Fibroblast of lung (primary cell): ENCODE results near the gene PRDM16. TPM values are rescaled to one million over a fixed set of nuclear protein-coding genes. Genes with fewer than 3 reads are reported as not detected.

Source experiments
- DNase-seq, 2 donors: peaks; one replicate each; pipeline versions ENCODE4 v3.0.0 to v3.0.0-alpha.2; 2010; ENCODE audit warnings: low read depth in 2 of 2
- H2AFZ ChIP-seq: 2 replicates; pipeline ENCODE4 v1.5.1; 2012; ENCODE audit warnings: low read length, control low read depth, inconsistent platforms
- H3K27ac ChIP-seq: 2 replicates; pipeline ENCODE4 v1.5.1; 2011; ENCODE audit warnings: low read length, control low read depth; ENCODE audit not compliant: insufficient read depth
- H3K27me3 ChIP-seq: 2 replicates; pipeline ENCODE4 v1.5.1; 2011; ENCODE audit warnings: mild to moderate bottlenecking, low read length; ENCODE audit not compliant: control insufficient read depth, insufficient read depth
- H3K36me3 ChIP-seq: 2 replicates; pipeline ENCODE4 v1.5.1; 2011; ENCODE audit warnings: low read length; ENCODE audit not compliant: control insufficient read depth, insufficient read depth
- H3K4me1 ChIP-seq: 2 replicates; pipeline ENCODE4 v1.5.1; 2011; ENCODE audit warnings: low read length; ENCODE audit not compliant: control insufficient read depth, insufficient read depth; ENCODE audit errors: extremely low read depth
- H3K4me2 ChIP-seq: 2 replicates; pipeline ENCODE4 v1.5.1; 2011; ENCODE audit warnings: low read length, control low read depth; ENCODE audit not compliant: insufficient read depth; ENCODE audit errors: extremely low read depth
- H3K4me3 ChIP-seq, 4 experiments: fragments of 200-600 bp in 1 of 4; sonication (generic) in 1 of 4; replicated peaks in 1 of 4; 2 replicates each; pipeline ENCODE4 v1.5.1; 2011 to 2016; ENCODE audit warnings: low read length in 4 of 4, low read depth in 3 of 4, mild to moderate bottlenecking in 3 of 4, control low read depth in 2 of 4, inconsistent platforms in 1 of 4, mixed read lengths in 1 of 4; ENCODE audit not compliant: insufficient read depth in 1 of 4; ENCODE audit errors: control extremely low read depth in 1 of 4
- H3K79me2 ChIP-seq: 2 replicates; pipeline ENCODE4 v1.5.1; 2012; ENCODE audit warnings: mild to moderate bottlenecking, low read length, inconsistent platforms; ENCODE audit not compliant: control insufficient read depth, insufficient read depth
- H3K9ac ChIP-seq: 2 replicates; pipeline ENCODE4 v1.5.1; 2011; ENCODE audit warnings: mild to moderate bottlenecking, low read length, control low read depth; ENCODE audit not compliant: insufficient read depth
- H3K9me3 ChIP-seq: 2 replicates; pipeline ENCODE4 v1.5.1; 2012; ENCODE audit warnings: low read depth, low read length; ENCODE audit not compliant: control insufficient read depth, insufficient read depth
- H4K20me1 ChIP-seq: 2 replicates; pipeline ENCODE4 v1.5.1; 2011; ENCODE audit warnings: low read length; ENCODE audit not compliant: control insufficient read depth, insufficient read depth; ENCODE audit errors: extremely low read depth
- EZH2 ChIP-seq: IDR thresholded peaks from 2 replicates; pipeline ENCODE4 v1.5.1; 2012; ENCODE audit warnings: low read length, control low read depth, mild to moderate bottlenecking; ENCODE audit errors: missing control alignments
- polyA plus RNA-seq, 2 donors: library from polyadenylated mRNA; depleted of rRNA in 1 of 2; stranded (reverse) in 1 of 2; unstranded in 1 of 2; fragments of >200 nt; gene quantifications; 2 replicates each; pipeline ENCODE4 v1.2.1, GENCODE V29; 2011 to 2012; ENCODE audit warnings: missing spikeins in 1 of 2
- total RNA-seq: library from RNA; depleted of rRNA; stranded (reverse); fragments of >200 nt; gene quantifications from 2 replicates; pipeline ENCODE4 v1.2.1, GENCODE V29; 2014
- TF ChIP-seq, protein P1 (sequence below), 2 donors: IDR thresholded peaks in 1 of 2; conservative IDR thresholded peaks in 1 of 2; 1 replicate in 1 of 2; 2 replicates in 1 of 2; pipeline ENCODE4 v1.5.1; 2011 to 2012; ENCODE audit warnings: low read length in 2 of 2, control low read depth in 1 of 2, inconsistent platforms in 1 of 2, low read depth in 1 of 2, mild to moderate bottlenecking in 1 of 2

PRDM16 gene
- total and polyA plus RNA-seq, 2 donors (not counting 1 experiment from before 2014, with no cell fraction given), result 0.30 to 1.8 TPM

DNA sequence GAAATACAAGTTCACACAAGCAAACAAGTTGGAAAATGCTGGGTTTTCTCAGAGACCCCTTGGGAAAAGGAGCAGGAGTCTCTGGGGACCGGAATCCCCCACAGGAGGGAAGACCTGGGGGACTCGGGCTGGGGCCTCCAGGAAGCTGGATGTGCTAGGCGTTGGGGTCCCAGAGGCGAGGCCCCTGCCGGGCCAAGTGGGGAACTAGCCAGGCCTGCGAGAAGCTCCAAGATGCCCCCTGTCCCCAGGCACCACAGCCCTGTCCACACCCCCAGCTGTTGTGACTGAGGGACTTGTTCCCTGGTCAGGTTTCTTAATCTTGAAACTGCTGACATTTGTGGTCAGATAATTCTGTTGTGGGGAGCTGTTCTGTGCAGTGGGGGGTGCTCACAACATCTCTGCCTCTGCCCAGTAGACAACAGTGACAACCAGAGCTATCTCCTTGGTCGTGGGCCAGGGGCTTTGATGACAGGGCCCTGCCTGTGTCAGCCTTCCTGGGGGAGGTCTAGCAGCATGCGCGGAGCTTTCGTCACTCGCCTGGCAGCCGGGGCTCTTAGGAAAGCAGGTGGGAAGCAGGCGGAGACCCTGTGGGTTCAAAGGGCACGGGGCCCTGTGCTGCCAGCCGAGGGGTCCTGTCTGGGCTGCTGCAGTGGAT lies 259.1 kb downstream of the PRDM16 start:
- no peaks in the 10 kb centered on the region for H4K20me1 ChIP-seq
- H3K4me3 ChIP-seq, result no peak overlapping the region
- H3K27me3 ChIP-seq, result peaks cover 2% of the 10 kb centered on the region
- no peaks in the 10 kb centered on the region for H3K79me2 ChIP-seq
- no peak for DNase-seq
- TF ChIP-seq EZH2, result no peak
- TF ChIP-seq, protein P1, sequence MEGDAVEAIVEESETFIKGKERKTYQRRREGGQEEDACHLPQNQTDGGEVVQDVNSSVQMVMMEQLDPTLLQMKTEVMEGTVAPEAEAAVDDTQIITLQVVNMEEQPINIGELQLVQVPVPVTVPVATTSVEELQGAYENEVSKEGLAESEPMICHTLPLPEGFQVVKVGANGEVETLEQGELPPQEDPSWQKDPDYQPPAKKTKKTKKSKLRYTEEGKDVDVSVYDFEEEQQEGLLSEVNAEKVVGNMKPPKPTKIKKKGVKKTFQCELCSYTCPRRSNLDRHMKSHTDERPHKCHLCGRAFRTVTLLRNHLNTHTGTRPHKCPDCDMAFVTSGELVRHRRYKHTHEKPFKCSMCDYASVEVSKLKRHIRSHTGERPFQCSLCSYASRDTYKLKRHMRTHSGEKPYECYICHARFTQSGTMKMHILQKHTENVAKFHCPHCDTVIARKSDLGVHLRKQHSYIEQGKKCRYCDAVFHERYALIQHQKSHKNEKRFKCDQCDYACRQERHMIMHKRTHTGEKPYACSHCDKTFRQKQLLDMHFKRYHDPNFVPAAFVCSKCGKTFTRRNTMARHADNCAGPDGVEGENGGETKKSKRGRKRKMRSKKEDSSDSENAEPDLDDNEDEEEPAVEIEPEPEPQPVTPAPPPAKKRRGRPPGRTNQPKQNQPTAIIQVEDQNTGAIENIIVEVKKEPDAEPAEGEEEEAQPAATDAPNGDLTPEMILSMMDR (conservative IDR thresholded peaks at IDR 0.05 in 1 of 2, IDR thresholded peaks at IDR 0.05 in 1 of 2; ENCODE audit: low read depth in 1 of 2, low read length in 2 of 2), result no peak
- no peak overlapping the region for H3K27ac ChIP-seq
- no peaks in the 10 kb centered on the region for H3K4me1 ChIP-seq
- H2AFZ ChIP-seq, result no peak overlapping the region
- no peaks in the 10 kb centered on the region for H3K9me3 ChIP-seq
- no peak overlapping the region for H3K4me2 ChIP-seq
- no peaks in the 10 kb centered on the region for H3K36me3 ChIP-seq
- no peak overlapping the region for H3K9ac ChIP-seq

DNA sequence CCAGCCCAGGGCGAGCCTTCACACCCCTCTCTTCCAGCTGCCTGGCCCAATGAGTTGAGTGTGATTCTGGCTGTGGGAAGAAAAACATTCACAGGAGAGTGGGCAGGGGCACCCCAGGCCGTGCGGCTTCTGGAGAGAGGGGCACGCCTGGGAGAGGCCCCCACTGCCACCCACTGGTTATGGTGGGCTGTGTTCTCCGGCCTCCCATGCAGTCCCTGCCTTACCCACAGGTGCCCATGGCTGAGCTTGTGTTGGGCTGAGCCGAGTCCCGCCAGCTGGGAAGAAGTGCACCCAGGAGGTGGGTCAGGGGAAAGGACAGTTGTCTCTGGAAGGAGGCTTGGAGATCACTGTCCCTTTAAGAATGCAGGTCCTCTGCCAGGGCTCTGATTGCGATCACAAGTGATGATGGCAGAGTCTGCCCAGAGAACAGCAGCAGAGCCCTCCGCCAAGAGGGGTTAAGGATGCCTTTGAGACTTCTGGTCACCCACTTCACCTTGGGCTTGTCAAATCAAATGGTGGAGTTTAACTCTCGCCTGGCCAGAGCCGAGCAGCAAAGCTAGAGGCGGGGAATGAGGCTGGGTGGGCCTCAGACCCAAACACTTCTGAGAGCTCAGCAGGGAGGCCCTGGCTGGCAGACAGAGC lies 260.8 kb downstream of the PRDM16 start:
- Histone ChIP-seq H3K4me3 (no peak overlapping the region), H3K27me3 (no peaks in the 10 kb centered on the region), H2AFZ (no peak overlapping the region), H3K9ac (no peak overlapping the region), H3K4me1 (no peaks in the 10 kb centered on the region), H3K79me2 (no peaks in the 10 kb centered on the region), H3K36me3 (no peaks in the 10 kb centered on the region), H3K4me2 (no peak overlapping the region), H3K9me3 (no peaks in the 10 kb centered on the region), H3K27ac (no peak overlapping the region), H4K20me1 (no peaks in the 10 kb centered on the region)
- no peak for DNase-seq
- TF ChIP-seq, protein P1 (conservative IDR thresholded peaks at IDR 0.05 in 1 of 2, IDR thresholded peaks at IDR 0.05 in 1 of 2; ENCODE audit: low read depth in 1 of 2, low read length in 2 of 2), result no peak
- TF ChIP-seq EZH2, result no peak

DNA sequence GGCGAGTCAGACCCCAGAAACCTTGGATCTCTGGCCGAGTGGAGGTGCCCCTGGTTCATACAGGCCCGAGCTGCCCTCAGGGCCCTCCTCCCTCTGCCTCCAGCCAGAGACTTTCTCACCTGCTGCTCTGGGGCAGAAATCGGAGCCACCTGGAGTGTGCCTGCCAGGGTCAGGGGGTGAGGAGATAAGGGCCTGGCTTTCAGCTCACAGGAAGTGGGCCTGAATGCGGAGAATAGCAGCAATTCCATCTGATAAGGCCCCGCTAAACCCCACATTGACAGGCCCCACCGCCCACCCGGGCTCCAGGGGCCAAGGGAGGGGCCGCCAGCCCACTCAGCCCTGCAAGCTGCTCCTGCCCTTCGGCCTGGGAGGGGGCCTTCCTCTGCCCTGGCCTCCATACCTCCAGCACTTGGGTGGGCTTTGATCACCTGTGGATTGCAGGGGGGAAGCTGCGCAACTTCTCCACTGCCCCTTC lies 261.8 kb downstream of the PRDM16 start:
- Histone ChIP-seq H4K20me1 (no peaks in the 10 kb centered on the region), H3K4me3 (no peak overlapping the region), H3K4me1 (no peaks in the 10 kb centered on the region), H3K9ac (no peak overlapping the region), H3K79me2 (no peaks in the 10 kb centered on the region), H2AFZ (no peak overlapping the region), H3K4me2 (no peak overlapping the region), H3K27ac (no peak overlapping the region), H3K27me3 (no peaks in the 10 kb centered on the region), H3K9me3 (no peaks in the 10 kb centered on the region), H3K36me3 (no peaks in the 10 kb centered on the region)
- DNase-seq, result no peak
- TF ChIP-seq, protein P1 (conservative IDR thresholded peaks at IDR 0.05 in 1 of 2, IDR thresholded peaks at IDR 0.05 in 1 of 2; ENCODE audit: low read depth in 1 of 2, low read length in 2 of 2), result no peak
- no peak for TF ChIP-seq EZH2
